GM18867 (cell line): ENCODE results near the gene NBEAL2.
"Not testable (repeated sequence)": the region's sequence is repeated elsewhere in the genome, so short reads cannot be mapped to it uniquely, and the experiment has no call there.

Source experiments
- ATAC-seq: cut with Tn5 transposase; IDR thresholded peaks from one replicate; pipeline ENCODE4 v1.9.1; 2021; ENCODE audit warnings: mild to moderate bottlenecking, moderate library complexity; ENCODE audit not compliant: unreplicated experiment

The NBEAL2 gene

DNA sequence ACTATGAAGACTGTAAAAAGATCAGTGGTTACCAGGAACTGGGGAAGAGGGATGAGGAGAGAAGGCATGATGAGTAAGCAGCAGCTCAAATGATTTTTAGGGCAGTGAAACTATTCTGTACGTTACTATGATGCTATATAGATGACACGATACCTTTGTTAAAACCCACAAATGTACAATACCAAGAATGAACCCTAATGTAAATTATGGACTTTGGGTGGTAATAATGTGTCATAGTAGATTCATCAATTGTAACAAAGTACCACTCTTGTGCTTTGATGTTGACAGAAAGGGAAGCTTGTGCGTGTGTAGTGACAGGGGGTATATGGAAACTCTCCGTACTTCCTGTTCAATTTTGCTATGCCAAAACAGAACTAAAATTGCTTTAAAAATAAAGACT, 51.6 kb downstream of the NBEAL2 start:
- not testable (repeated sequence) for ATAC-seq

- no peak for ATAC-seq
Measured at GRCh38 chr3:47034868-47035489, 55.5 kb downstream of the NBEAL2 start.

GRCh38 chr3:47035645-47036044, 56.2 kb downstream of the NBEAL2 start:
- ATAC-seq: no peak

DNA sequence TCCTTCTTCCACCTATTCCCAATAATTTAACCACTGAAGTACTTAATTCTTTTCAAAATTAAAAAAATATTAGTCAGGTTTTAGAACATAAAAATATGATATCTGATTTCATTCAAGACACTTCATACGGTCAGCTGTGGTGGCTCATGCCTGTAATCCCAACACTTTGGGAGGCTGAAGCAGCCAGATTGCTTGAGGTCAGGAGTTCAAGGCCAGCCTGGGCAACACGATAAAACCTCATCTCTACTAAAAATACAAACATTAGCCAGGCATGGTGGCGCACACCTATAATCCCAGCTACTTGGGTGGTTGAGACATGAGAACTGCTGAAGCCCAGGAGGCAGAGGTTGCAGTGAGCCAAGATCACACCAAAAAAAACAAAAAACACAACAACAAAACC, 56.7 kb downstream of the NBEAL2 start:
- ATAC-seq: no peak

DNA sequence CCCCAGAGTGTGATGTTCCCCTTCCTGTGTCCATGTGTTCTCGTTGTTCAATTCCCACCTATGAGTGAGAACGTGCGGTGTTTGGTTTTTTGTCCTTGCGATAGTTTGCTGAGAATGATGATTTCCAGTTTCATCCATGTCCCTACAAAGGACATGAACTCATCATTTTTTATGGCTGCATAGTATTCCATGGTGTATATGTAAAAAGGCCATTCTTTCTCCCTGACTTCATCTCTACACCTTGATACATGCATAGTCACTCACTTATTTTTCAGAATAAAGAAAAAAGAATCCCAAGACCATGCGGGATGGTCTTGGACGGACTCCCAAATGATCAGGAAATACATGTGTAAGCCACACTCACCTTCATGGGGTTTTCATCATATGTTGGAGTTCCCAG, 57.8 kb downstream of the NBEAL2 start:
- ATAC-seq: not testable (repeated sequence)

DNA sequence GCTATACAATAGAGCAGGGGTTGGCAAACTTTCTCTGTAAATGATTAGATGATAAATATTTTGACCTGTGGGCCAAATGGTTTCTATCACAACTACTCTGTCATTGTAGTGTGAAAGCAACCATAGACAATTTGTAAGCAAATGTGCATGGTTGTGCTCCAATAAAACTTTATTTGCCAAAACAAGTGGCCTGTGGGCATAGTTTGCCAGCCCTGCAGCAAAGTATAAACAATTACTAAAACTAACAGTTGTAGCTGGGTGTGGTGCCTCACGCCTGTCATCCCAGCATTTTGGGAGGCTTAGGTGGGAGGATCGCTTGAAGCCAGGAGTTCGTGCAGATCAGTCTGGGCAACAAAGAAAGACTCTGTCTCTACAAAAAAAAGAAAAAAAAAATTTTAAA, 61.6 kb downstream of the NBEAL2 start:
- no peak for ATAC-seq

- ATAC-seq: no peak
Measured at GRCh38 chr3:47042231-47042791, 62.8 kb downstream of the NBEAL2 start.

DNA sequence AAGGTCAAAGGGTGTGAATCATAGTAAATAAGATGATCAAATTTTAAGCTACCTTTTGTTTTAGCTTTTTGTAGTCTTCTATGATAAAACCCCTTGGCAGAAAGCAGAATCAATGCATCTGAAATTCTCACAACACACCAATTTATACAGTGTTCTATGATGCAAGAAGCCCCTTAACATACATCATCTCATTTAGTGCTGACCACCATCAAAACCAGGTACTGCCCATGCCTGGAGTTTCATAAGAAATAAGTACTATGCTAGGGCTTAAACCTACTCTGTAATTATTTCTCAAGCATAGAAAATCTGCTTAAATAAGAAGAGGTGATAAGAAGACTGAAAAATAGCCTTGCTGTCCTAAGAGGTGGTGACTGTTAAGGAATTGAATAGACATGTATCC, 67.6 kb downstream of the NBEAL2 start:
- ATAC-seq: no peak

DNA sequence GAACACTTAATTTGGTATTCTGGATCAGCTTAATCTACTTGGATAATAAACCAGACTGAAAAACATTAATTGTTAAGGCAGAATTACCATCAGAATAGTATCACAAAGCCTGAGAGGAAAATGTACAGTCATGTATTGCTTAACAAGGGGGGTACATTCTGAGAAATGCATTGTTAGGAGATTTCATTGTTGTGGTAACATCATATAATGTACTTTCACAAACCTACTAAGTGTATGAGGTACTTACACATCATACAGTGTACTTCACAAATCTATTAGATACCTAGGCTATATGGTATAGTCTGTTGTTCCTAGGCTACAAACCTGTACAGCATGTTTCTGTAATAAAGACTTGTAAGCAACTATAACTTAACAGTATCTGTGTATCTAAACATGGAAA, 68.2 kb downstream of the NBEAL2 start:
- ATAC-seq: no peak

- ATAC-seq: no peak
Measured at GRCh38 chr3:47054412-47054811, 74.9 kb downstream of the NBEAL2 start.

DNA sequence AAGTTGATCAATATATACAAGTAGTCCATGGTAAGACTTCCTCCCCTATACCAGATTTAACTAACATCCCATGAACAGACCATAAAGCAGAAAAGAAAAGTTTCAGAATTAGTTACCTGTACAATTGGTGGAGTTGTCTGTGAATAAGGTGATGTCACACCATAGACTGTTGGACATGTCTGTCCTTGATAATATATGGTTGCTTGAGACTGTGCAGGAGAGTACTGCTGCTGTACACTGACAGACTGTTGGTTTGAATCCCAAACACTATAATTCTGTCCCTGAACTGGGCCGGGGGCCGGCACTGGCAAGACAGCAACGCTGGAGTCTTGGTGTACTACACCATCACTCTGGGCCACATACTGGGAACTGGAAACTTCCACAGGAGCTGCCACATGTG, 77.2 kb downstream of the NBEAL2 start:
- no peak for ATAC-seq

- no peak for ATAC-seq
Measured at GRCh38 chr3:47057212-47057671, 77.8 kb downstream of the NBEAL2 start.
